Measurements from ENCODE around the gene CADPS2.

The CADPS2 gene

GRCh38 chr7:122850528-122850927 is 35.7 kb downstream of the CADPS2 start:
- no peak for ATAC-seq
- no peak for TF ChIP-seq ZC3H10 (CRISPR knock-in tag; IDR thresholded peaks at IDR 0.05)
- TF ChIP-seq TSHZ2 (CRISPR knock-in tag; IDR thresholded peaks at IDR 0.05) = no peak
- no peak for TF ChIP-seq TCF4 (CRISPR knock-in tag; IDR thresholded peaks at IDR 0.05; ENCODE audit: borderline replicate concordance)
- TF ChIP-seq CREB5 (CRISPR knock-in tag; IDR thresholded peaks at IDR 0.05; ENCODE audit: low read depth) = no peak
- TF ChIP-seq RARB (CRISPR knock-in tag; IDR thresholded peaks at IDR 0.05) = no peak
- no peak for TF ChIP-seq POU6F1 (CRISPR knock-in tag; IDR thresholded peaks at IDR 0.05; ENCODE audit: borderline replicate concordance, low read depth)
- no peak for TF ChIP-seq PPARA (CRISPR knock-in tag; IDR thresholded peaks at IDR 0.05; ENCODE audit: borderline replicate concordance)
- TF ChIP-seq TOX (CRISPR knock-in tag; IDR thresholded peaks at IDR 0.05; ENCODE audit: borderline replicate concordance) = no peak
- no peak for TF ChIP-seq ESRRG (CRISPR knock-in tag; IDR thresholded peaks at IDR 0.05)
- TF ChIP-seq ZNF70 (CRISPR knock-in tag; IDR thresholded peaks at IDR 0.05) = no peak

GRCh38 chr7:122849957-122850328 is 36.3 kb downstream of the CADPS2 start:
- ATAC-seq = no peak
- TF ChIP-seq TCF4 (CRISPR knock-in tag; IDR thresholded peaks at IDR 0.05; ENCODE audit: borderline replicate concordance) = no peak

- no peak for ATAC-seq
- TF ChIP-seq GLIS3 (CRISPR knock-in tag; IDR thresholded peaks at IDR 0.05) (no peak), OSR1 (CRISPR knock-in tag; IDR thresholded peaks at IDR 0.05) (no peak), ESRRG (CRISPR knock-in tag; IDR thresholded peaks at IDR 0.05) (no peak), ZNF565 (CRISPR knock-in tag; conservative IDR thresholded peaks at IDR 0.05; ENCODE audit: low read depth) (no peak), ZFP30 (CRISPR knock-in tag; IDR thresholded peaks at IDR 0.05) (no peak), ZFP3 (CRISPR knock-in tag; IDR thresholded peaks at IDR 0.05) (no peak), ZNF8 (CRISPR knock-in tag; IDR thresholded peaks at IDR 0.05) (no peak), CSRNP3 (CRISPR knock-in tag; IDR thresholded peaks at IDR 0.05) (no peak), ARNTL (CRISPR knock-in tag; IDR thresholded peaks at IDR 0.05; ENCODE audit: borderline replicate concordance, low read depth) (no peak), POU6F1 (CRISPR knock-in tag; IDR thresholded peaks at IDR 0.05; ENCODE audit: borderline replicate concordance, low read depth) (no peak), ZNF70 (CRISPR knock-in tag; IDR thresholded peaks at IDR 0.05) (no peak), PPARA (CRISPR knock-in tag; IDR thresholded peaks at IDR 0.05; ENCODE audit: borderline replicate concordance) (no peak)
Measured at GRCh38 chr7:122849322-122849956, 36.8 kb downstream of the CADPS2 start.

- TF ChIP-seq TOX (CRISPR knock-in tag; IDR thresholded peaks at IDR 0.05; ENCODE audit: borderline replicate concordance) (no peak), ZC3H10 (CRISPR knock-in tag; IDR thresholded peaks at IDR 0.05) (no peak), ZFP30 (CRISPR knock-in tag; IDR thresholded peaks at IDR 0.05) (no peak), RARB (CRISPR knock-in tag; IDR thresholded peaks at IDR 0.05) (no peak)
- ATAC-seq = no peak
Measured at GRCh38 chr7:122847871-122848473, 38.3 kb downstream of the CADPS2 start.

Data from SK-N-SH treated with all-trans-retinoic acid at 6 μM for 48 hours (cell line).